ENCODE results near the gene UBE4B.
A peak's percentile ranks its signal among the peaks of the same experiment; 100 is the strongest.

The UBE4B gene

DNA sequence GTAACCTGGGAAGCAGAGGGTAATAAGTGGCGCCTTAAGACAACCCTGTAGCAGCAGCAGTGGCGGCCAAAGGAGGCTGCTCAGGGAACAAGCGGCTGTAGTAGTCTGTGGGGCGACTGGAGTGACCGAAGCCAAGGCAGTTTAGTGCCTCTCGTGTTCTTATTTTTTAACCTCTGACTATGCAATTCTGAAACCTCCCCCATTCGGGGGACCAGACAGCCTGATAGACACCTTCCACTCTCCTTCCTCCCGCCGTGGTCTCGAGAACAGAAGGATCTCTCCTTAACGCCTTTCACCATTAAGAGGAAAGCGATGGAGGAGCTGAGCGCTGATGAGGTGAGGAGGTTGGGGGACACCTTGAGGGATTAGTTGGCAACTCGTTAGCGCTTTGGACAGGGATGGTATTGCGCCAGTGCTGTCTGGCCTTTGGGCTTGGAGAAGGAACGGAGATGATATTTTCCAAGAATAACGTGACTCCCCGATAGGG lies 644 bp downstream of the UBE4B start:
- DNase-seq (ENCODE audit: low read depth in 2 of 2) = peak in 1 of 2 donors; percentile 4

- no peak for DNase-seq (ENCODE audit: low read depth in 2 of 2)
These were observed 10.0 kb downstream of the UBE4B start for GRCh38 chr1:10042746-10043145.

- no peak for DNase-seq (ENCODE audit: low read depth in 2 of 2)
These were observed 13.0 kb downstream of the UBE4B start for GRCh38 chr1:10045480-10046355.

- DNase-seq (ENCODE audit: low read depth in 2 of 2) = no peak
These were observed 13.8 kb downstream of the UBE4B start for GRCh38 chr1:10046356-10047085.

DNA sequence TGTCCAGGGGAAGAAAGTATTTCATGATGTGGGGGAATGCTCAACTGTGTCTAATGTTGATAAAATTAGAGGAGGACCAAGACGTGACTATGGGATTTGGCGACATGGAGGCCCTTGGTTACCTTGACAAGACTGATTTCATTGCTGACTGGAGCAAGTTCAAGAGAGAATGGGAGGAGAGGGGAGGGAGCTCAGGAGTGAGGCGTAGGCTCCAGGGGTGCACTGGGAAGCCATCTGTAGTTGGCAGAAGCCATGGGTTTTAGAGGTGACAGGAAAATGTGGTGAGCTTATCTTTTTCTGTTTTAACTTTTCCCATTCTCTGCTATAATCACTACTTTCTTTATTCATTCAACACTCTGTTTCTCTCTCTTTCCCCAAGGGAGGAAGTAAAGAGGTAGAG lies 15.8 kb downstream of the UBE4B start:
- DNase-seq (ENCODE audit: low read depth in 2 of 2) = no peak

GRCh38 chr1:10050611-10051010 lies 17.9 kb downstream of the UBE4B start:
- DNase-seq (ENCODE audit: low read depth in 2 of 2) = no peak

- DNase-seq (ENCODE audit: low read depth in 2 of 2) = no peak
These were observed 18.9 kb downstream of the UBE4B start for GRCh38 chr1:10051656-10052055.

DNA sequence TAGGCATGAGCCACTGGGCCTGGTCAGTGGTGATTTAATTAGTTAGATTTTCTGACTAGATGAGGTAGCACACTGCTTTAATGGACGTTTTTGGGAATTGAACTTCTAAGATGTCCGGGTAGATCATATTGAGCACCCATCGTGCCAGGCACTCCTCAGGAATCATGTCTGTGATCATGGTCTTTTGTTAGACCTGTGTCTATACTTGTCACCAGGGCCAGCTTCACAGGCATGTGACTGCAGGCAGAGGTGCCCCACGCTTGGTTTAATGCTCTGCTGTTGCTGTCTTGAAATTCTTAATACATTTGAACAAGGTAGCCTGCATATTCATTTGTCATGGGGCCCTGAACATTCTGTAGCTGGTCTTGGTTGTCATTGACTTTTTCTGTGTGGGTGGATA lies 19.6 kb downstream of the UBE4B start:
- no peak for DNase-seq (ENCODE audit: low read depth in 2 of 2)

- no peak for DNase-seq (ENCODE audit: low read depth in 2 of 2)
These were observed 21.7 kb downstream of the UBE4B start for GRCh38 chr1:10054465-10054864.

GRCh38 chr1:10056599-10056987 lies 23.8 kb downstream of the UBE4B start:
- DNase-seq (ENCODE audit: low read depth in 2 of 2) = no peak

DNA sequence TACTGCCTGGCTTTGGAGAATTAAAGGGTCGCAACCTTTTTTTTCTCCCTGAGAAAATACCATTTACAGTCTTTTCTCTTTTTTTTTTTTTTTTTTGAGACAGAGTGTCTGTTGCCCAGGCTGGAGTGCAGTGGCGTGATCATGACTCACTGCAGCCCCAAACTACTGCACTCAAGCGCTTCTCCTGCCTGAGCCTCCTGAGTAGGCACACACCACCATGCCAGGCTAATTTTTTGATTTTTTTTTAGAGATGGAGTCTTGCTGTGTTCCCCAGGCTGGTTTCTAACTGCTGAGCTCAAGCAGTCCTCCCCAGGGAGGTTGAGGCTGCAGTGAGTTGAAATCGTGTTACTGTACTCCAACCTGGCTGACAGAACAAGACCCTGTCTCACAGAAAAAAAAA lies 24.6 kb downstream of the UBE4B start:
- DNase-seq (ENCODE audit: low read depth in 2 of 2) = no peak

DNA sequence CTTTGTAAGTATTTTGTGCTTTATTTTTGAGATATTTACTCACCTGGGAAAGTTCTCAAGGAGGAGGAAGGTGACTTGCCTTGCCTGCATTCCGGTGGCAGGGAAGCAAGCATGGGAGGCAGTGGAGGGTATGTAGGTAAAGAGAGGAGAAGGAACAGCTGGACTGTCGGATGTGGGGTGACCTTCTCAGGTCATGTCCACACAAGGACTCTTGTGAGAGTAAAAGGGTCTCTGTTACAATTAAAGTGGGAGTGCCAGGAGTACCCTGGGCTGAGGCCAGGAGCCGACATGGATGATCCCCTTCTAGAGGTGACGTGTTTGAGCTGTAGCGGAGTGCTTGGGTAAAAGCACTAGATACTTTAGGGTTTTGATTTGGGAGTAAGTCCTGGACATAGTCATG lies 25.0 kb downstream of the UBE4B start:
- DNase-seq (ENCODE audit: low read depth in 2 of 2) = no peak

GRCh38 chr1:10059342-10059718 lies 26.6 kb downstream of the UBE4B start:
- no peak for DNase-seq (ENCODE audit: low read depth in 2 of 2)

- DNase-seq (ENCODE audit: low read depth in 2 of 2) = no peak
These were observed 27.7 kb downstream of the UBE4B start for GRCh38 chr1:10060311-10061100.

DNA sequence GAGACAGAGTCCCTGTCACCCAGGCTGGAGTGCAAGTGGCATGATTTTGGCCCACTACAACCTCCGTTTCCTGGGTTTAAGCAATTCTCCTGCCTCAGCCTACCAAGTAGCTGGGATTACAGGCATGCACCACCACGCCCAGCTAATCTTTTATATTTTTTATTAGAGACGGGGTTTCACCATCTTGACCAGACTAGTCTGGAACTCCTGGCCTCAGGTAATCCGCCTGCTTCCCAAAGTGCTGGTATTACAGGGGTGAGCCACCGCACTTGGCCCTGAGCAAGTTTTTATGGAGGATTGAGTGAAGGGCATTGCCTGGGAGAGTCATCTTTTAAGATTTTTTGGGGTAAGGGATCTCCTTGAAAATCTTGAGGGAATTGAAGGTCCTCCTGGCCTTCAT lies 28.5 kb downstream of the UBE4B start:
- DNase-seq (ENCODE audit: low read depth in 2 of 2) = no peak

GRCh38 chr1:10063878-10064277 lies 31.1 kb downstream of the UBE4B start:
- no peak for DNase-seq (ENCODE audit: low read depth in 2 of 2)

- DNase-seq (ENCODE audit: low read depth in 2 of 2) = no peak
These were observed 31.9 kb downstream of the UBE4B start for GRCh38 chr1:10064416-10065343.

DNA sequence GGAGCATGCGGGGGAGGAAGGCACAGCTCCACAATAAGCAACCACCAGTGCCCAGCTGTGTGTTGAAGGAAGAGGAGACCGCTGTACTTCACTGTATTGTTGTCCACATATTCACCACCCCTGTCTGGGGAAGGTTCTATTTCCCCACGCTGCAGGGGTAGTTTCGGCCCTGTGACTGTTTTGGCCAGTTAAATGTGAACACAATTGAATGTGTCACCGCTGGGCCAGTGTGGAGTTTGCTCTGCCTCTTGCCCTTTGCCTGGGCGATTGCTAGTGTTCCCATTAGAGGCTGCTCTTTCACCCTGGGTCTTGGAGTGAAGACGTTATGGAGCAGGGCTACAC lies 32.6 kb downstream of the UBE4B start:
- DNase-seq (ENCODE audit: low read depth in 2 of 2) = no peak

DNA sequence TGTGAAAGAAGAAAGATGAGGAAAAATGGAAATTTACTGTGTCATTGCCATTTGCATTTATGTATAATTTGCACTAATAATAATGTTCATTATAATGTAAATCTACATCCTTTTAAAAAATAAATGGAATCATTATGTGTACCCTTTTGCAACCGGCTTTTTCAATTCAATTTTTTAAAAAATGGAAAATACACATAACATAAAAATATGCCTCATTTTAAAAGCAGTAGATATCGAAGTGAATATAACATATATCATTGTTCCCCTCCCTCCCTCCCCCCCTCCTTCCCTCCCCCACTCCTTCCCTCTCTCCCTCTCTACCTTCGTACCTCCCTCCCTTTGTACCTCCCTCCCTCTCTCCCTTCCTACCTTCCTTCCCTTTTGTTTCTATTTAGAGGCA lies 33.0 kb downstream of the UBE4B start:
- no peak for DNase-seq (ENCODE audit: low read depth in 2 of 2)

DNA sequence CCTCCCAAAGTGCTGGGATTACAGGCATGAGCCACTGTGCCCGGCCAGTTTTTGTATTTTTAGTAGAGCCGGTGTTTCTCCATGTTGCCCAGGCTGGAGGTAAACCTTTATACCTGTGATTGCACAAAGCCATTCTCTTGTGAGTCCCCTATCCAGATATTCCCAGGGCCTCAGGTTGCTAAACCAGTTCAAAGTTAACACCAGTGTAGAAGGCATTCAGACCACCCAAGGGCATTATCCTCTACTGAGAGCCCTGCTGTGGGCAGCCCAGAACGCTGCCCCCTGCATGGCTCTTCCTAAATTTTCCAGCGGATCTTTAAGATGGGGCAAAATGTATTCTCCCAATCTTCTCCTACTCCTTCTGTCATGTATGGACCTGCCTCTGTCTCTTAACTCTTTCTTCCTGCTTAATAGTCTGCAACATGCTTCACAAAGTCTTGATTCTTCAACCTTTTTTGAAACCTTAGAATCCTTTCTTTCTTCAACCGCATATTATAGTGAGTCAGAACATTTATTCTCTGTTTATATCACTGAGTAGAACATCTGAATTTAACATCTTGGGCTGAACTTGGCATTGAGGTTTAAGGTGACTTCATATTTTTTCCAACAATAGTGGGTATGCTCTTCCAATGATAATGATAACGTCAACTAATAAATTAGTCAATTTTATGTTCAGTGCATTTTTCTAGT lies 36.0 kb downstream of the UBE4B start:
- DNase-seq (ENCODE audit: low read depth in 2 of 2) = no peak

GRCh38 chr1:10070206-10070605 lies 37.4 kb downstream of the UBE4B start:
- no peak for DNase-seq (ENCODE audit: low read depth in 2 of 2)

Measured in stimulated activated CD8-positive, alpha-beta memory T cell treated with anti-CD3 and anti-CD28 coated beads, Interleukin-2, amount 100 ng/mL, for 48 hours (primary cell).